Activated CD8-positive, alpha-beta memory T cell treated with anti-CD3 and anti-CD28 coated beads for 4 hours (primary cell): ENCODE data around the gene MLH1.

Source experiments
- DNase-seq, 2 donors: peaks; one replicate each; pipeline ENCODE4 v3.0.0-alpha.2; 2020; ENCODE audit warnings: low read depth in 2 of 2

The MLH1 gene

GRCh38 chr3:36981006-36981405 lies 12.3 kb upstream of the MLH1 start:
- no peak for DNase-seq

- no peak for DNase-seq
Observed at GRCh38 chr3:36988356-36988755, 5.0 kb upstream of the MLH1 start.

- no peak for DNase-seq
Observed at GRCh38 chr3:36989005-36989404, 4.3 kb upstream of the MLH1 start.

GRCh38 chr3:36989568-36989967 lies 3.8 kb upstream of the MLH1 start:
- DNase-seq: no peak

GRCh38 chr3:36991147-36991546 lies 2.2 kb upstream of the MLH1 start:
- no peak for DNase-seq

GRCh38 chr3:36991923-36992805 lies 1.2 kb upstream of the MLH1 start:
- no peak for DNase-seq

GRCh38 chr3:36992806-36993325 lies 452 bp upstream of the MLH1 start, which contains the start of gene EPM2AIP1:
EPM2AIP1 (minus strand) TSS chr3:36993131; CDS start chr3:36993077, 54 bp downstream.
- DNase-seq: peak in 1 of 2 donors; percentile 99

GRCh38 chr3:37014620-37015019 lies 21.3 kb downstream of the MLH1 start:
- no peak for DNase-seq

GRCh38 chr3:37015642-37016041 lies 22.3 kb downstream of the MLH1 start:
- DNase-seq: no peak

GRCh38 chr3:37016903-37017302 lies 23.6 kb downstream of the MLH1 start:
- no peak for DNase-seq

- no peak for DNase-seq
Observed at GRCh38 chr3:37017683-37018082, 24.4 kb downstream of the MLH1 start.

GRCh38 chr3:37024092-37024491 lies 30.8 kb downstream of the MLH1 start:
- DNase-seq: no peak

- DNase-seq: no peak
Observed at GRCh38 chr3:37024820-37025405, 31.6 kb downstream of the MLH1 start.

GRCh38 chr3:37025561-37026335 lies 32.4 kb downstream of the MLH1 start:
- no peak for DNase-seq

GRCh38 chr3:37026851-37027250 lies 33.5 kb downstream of the MLH1 start:
- no peak for DNase-seq

GRCh38 chr3:37028329-37028728 lies 35.0 kb downstream of the MLH1 start:
- no peak for DNase-seq

GRCh38 chr3:37029111-37029510 lies 35.8 kb downstream of the MLH1 start:
- DNase-seq: no peak

GRCh38 chr3:37029516-37030163 lies 36.3 kb downstream of the MLH1 start:
- DNase-seq: no peak

GRCh38 chr3:37030588-37030987 lies 37.3 kb downstream of the MLH1 start:
- DNase-seq: no peak

GRCh38 chr3:37031096-37031682 lies 37.9 kb downstream of the MLH1 start:
- no peak for DNase-seq

GRCh38 chr3:37032961-37033360 lies 39.6 kb downstream of the MLH1 start:
- DNase-seq: no peak
